ENCODE results near the gene CHST5.

- TF ChIP-seq SIN3A (IDR thresholded peaks at IDR 0.05; ENCODE audit: borderline replicate concordance, low read depth, low read length) (no peak), SATB2 (CRISPR knock-in tag; IDR thresholded peaks at IDR 0.05) (no peak), KDM5B (CRISPR knock-in tag; IDR thresholded peaks at IDR 0.05; ENCODE audit: borderline replicate concordance) (no peak), EP300 (IDR thresholded peaks at IDR 0.05; ENCODE audit: low read depth in 2 of 2, low read length in 2 of 2) (no peak), EP300 (CRISPR knock-in tag; IDR thresholded peaks at IDR 0.05; ENCODE audit: borderline replicate concordance) (no peak), ZBTB21 (CRISPR knock-in tag; IDR thresholded peaks at IDR 0.05) (no peak), SMARCC2 (IDR thresholded peaks at IDR 0.05) (no peak), ZNF510 (CRISPR knock-in tag; IDR thresholded peaks at IDR 0.05; ENCODE audit: low read depth) (no peak), NFE2L2 (IDR thresholded peaks at IDR 0.05; ENCODE audit: low read length) (no peak), NFYC (CRISPR knock-in tag; IDR thresholded peaks at IDR 0.05) (no peak), POLR2A (IDR thresholded peaks at IDR 0.05; ENCODE audit: insufficient read depth in 1 of 2, low read depth in 2 of 2, low read length in 2 of 2) (no peak), ZNF124 (CRISPR knock-in tag; IDR thresholded peaks at IDR 0.05) (no peak), JARID2 (CRISPR knock-in tag; IDR thresholded peaks at IDR 0.05; ENCODE audit: insufficient replicate concordance) (no peak)
- TF ChIP-seq, protein P1, sequence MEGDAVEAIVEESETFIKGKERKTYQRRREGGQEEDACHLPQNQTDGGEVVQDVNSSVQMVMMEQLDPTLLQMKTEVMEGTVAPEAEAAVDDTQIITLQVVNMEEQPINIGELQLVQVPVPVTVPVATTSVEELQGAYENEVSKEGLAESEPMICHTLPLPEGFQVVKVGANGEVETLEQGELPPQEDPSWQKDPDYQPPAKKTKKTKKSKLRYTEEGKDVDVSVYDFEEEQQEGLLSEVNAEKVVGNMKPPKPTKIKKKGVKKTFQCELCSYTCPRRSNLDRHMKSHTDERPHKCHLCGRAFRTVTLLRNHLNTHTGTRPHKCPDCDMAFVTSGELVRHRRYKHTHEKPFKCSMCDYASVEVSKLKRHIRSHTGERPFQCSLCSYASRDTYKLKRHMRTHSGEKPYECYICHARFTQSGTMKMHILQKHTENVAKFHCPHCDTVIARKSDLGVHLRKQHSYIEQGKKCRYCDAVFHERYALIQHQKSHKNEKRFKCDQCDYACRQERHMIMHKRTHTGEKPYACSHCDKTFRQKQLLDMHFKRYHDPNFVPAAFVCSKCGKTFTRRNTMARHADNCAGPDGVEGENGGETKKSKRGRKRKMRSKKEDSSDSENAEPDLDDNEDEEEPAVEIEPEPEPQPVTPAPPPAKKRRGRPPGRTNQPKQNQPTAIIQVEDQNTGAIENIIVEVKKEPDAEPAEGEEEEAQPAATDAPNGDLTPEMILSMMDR (CRISPR knock-in tag; IDR thresholded peaks at IDR 0.05): no peak
- TF ChIP-seq, protein P2, sequence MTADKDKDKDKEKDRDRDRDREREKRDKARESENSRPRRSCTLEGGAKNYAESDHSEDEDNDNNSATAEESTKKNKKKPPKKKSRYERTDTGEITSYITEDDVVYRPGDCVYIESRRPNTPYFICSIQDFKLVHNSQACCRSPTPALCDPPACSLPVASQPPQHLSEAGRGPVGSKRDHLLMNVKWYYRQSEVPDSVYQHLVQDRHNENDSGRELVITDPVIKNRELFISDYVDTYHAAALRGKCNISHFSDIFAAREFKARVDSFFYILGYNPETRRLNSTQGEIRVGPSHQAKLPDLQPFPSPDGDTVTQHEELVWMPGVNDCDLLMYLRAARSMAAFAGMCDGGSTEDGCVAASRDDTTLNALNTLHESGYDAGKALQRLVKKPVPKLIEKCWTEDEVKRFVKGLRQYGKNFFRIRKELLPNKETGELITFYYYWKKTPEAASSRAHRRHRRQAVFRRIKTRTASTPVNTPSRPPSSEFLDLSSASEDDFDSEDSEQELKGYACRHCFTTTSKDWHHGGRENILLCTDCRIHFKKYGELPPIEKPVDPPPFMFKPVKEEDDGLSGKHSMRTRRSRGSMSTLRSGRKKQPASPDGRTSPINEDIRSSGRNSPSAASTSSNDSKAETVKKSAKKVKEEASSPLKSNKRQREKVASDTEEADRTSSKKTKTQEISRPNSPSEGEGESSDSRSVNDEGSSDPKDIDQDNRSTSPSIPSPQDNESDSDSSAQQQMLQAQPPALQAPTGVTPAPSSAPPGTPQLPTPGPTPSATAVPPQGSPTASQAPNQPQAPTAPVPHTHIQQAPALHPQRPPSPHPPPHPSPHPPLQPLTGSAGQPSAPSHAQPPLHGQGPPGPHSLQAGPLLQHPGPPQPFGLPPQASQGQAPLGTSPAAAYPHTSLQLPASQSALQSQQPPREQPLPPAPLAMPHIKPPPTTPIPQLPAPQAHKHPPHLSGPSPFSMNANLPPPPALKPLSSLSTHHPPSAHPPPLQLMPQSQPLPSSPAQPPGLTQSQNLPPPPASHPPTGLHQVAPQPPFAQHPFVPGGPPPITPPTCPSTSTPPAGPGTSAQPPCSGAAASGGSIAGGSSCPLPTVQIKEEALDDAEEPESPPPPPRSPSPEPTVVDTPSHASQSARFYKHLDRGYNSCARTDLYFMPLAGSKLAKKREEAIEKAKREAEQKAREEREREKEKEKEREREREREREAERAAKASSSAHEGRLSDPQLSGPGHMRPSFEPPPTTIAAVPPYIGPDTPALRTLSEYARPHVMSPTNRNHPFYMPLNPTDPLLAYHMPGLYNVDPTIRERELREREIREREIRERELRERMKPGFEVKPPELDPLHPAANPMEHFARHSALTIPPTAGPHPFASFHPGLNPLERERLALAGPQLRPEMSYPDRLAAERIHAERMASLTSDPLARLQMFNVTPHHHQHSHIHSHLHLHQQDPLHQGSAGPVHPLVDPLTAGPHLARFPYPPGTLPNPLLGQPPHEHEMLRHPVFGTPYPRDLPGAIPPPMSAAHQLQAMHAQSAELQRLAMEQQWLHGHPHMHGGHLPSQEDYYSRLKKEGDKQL (CRISPR knock-in tag; IDR thresholded peaks at IDR 0.05; ENCODE audit: low read depth): no peak
These were observed 38.0 kb upstream of the CHST5 start for GRCh38 chr16:75573955-75574354.

Measured in HepG2 (cell line).